Fibroblast of skin of right quadriceps (primary cell): ENCODE results near the gene ZC3H7A.

ENCODE experiments used
- DNase-seq: peaks from one replicate; pipeline ENCODE4 v3.0.0-alpha.2; 2013

The ZC3H7A gene

DNA sequence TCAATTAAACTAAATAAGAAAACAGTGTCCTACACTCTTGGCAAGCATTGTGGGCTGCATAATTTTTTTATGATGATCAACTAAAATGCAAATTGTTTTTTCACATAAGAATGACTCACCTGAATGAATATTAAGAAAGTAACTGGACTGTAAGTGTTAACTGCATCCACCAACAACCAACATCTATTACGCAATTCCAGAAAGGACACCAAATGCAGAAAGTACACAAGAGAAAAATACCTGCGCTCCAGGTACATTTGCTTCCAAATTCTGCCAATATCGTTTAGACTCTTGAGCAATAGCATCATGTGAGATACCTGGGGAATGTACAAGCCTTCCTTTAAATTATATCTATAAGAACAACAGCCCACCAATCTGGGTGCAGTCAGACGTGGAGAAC is 34.6 kb downstream of the ZC3H7A start:
- no peak for DNase-seq

DNA sequence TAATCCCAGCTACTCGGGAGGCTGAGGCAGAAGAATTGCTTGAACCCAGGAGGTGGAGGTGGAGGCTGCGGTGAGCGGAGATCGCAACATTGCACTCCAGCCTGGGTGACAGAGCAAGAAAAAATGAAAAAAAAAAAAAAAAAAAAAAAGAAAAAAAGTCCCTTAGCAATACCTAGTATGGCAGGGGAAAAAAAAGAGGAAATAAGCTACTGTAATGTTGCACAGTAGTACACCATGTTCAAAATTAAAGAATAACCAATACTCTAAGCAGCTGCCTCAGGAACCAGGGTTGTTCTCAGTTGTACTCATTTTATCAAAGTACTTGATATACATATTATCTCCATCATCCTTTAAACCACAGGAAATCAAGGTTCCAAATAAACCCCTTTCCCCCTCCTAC is 37.1 kb downstream of the ZC3H7A start:
- DNase-seq: no peak

DNA sequence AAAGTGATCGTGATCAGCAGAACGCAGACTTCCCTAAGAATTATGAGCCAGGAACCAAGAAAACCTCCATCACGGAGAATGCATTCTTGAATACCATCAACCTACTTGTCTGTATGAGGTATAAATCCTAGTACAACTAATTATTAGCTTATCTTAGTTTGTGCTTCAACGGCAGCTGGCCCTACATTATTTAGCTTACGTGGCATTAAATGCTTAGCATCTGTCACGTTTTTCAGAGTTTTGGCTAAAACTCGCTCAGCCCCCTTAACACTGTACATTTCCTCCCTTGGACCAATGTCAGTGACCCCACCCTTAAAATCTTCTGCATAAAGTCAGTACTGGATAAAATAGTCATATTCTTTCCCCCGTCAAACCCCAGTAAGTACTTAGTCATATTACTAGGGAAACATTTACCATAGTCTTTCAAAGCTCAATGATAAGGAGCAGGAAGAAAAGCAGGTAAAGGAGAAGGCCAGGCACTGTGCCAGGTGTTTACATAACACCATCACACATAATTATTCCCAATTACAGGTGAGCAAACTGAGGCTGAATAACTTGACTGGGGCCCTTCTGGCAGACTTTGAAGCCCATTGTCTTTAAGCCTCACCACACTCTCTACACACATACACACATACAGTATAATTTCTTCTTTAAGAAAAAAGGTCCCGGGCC is 37.8 kb downstream of the ZC3H7A start:
- no peak for DNase-seq

DNA sequence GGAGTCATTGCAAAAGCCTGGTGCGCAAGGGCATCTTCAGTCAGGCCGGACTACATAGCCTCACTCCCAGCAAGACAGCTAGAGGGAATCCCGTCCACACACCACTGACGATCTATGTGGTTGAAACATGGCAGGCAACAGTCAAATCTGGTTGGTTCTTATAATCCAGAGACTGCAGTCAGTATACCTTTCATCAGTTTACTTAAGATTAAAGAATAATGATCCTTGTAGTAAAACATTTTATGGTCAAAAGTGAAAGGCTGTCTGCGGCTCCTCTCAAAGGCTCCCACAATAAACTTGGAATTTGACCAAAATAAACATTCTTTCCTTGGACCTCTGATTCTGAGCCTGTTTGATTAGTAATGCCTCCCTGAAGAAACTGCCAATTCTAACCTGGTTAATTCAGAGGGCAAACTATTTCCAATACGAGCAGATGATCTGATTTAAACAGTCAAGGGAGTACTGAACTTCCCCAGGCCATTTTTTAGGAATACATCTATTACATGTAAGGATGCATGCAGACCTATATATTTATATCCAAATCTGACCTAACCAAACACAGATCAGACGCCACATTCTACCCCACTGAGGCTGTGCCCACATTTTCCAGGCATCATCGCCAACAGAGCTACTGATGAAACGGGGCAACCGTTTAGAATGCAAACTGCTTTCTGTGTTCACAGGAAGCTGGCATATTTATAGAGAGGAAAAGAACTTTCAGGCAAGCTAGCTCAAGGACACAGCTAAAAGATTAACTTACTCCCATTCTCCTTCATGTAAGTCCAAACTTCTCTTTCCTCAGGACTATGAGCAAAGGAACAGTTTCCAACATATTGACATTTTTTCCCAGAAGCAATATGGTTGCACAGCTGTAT is 39.1 kb downstream of the ZC3H7A start:
- peak; percentile 46 for DNase-seq

DNA sequence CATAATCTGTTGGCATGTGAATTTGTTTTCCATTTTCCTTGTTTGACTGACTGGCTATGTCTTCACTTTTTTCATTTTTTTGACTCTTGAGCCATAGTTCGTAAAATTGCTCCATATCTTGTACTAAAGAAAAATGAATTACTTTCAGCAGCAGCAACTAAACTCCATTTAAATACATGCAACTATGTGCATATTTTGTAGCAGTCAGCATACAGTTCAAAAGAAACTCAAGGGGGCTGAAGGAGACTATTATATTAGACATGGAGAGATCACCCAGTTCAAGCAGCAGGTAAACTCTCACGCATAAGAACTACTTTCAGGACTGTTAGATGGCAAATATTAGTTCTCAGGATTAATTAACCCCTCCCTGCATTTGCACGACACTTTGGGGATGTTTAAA is 40.8 kb downstream of the ZC3H7A start:
- DNase-seq: no peak

DNA sequence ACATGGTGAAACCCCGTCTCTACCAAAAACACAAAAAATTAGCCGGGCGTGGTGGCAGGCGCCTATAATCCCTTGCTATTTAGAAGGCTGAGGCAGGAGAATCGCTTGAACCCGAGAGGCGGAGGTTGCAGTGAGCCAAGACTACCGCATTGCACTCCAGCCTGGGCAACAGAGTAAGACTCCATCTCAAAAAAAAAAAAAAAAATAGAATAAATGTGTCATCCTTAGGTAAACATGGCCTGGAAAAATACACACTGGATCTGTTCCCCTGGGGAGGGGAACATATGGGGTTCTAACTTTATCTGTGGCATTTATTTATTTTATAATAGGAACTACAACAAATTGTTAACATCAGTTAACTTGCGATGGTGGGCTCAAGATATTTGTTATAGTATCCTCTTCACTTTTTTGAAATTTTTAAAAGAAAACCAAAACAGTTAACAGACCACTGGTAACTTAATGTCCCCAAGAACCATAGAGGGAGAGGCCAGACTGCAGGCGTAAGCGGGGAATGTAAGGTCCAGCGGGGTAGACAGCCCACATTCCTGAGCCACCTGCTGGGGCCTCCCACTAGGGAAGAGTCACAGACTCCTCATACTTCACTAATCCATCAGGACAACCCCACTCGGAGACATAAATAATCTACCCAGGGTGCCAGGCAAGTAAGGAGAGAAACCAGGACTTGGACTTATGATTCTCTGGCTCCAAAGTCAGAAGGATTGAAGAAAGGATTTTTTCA is 41.9 kb downstream of the ZC3H7A start:
- no peak for DNase-seq

DNA sequence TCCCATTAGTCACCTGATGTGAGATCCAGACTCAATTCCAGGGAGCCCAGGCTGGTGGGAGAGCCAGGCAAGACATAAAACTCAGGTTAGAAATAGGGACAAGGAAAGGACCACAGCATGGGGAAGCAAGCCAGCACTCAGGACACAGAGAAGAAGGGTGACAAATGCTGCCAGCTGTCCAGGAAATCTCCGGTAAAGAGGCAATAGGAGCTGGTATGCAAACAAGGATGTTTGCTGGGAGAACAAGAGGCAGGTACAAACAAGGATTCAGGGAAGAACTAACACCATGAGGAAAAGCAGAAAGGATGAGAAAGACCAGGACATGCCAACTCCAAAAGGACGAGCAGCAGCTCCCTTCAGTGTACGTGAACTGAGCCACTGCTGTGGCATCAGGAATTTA is 44.2 kb downstream of the ZC3H7A start:
- no peak for DNase-seq

DNA sequence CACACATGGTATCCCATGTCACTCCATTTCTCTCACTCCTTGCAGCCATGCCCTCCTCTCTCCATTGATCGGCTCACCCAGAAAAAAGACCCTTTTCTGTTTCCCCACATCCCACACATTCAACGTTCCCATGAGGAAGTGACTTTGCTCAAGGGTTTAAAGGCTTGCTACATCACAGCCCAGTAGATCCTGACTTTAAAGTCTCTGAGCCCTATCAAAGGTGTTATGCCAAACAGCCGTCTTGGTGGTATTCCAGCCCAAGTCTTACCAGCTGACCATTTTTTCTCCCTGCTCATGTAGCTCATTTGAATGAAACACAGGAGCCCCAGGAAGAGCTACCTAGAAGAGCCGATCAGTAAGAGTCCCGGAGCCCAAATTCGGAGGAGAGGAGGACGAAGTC is 47.0 kb downstream of the ZC3H7A start:
- DNase-seq: no peak

DNA sequence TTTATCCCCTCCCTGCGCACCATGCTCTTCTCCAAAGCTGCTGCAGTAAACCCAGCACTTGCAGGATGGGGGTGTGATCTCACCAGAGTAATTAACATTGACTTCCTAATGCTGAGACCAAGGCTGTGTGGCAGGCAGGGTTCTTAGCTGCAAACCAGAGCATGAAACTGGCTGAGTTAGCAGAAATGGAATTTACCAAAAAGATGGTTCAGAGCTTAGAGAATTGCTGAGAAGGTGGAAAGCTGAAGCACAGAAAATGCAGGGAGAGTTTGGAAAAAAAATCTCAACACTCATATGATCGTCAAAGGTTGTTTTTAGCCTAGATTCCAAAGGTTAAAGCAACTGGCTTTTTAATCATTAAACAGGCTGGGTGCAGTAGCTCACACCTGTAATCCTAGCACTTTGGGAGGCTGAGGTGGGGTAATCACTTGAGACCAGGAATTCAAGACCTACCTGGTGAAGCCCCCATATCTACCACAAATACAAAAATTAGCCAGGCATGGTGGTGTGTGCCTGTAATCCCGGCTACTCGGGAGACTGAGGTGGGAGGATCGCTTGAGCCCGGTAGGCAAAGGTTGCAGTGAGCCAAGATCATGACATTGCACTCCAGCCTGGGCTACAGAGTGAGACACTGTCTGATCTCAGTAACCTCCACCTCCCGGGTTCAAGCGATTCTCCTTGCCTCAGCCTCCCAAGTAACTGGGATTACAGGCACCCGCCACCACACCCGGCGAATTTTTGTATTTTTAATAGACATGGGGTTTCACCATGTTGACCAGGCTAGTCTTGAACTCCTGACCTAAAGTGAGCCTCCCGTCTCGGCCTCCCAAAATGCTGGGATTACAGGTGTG is 48.4 kb downstream of the ZC3H7A start:
- no peak for DNase-seq

DNA sequence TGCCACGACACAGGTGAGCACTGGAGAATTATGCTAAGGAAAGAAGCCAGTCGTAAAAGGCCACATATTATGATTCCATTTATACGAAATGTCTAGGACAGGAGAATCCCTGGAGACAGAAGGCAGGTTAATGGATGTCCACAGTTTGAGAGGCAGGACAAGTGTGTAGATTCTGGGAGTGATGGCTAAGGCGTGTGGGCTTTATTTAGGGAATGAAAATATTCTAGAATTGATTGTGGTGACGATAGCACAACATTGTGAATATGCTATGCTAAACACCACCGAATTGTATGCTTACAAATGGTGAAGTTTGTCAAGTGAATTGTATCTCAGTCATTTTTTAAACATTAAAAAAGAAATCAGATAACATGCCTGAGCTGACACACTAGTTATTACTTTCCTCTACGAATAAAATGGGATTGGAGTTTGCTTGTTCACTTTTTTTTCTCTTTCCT is 49.1 kb downstream of the ZC3H7A start:
- no peak for DNase-seq

DNA sequence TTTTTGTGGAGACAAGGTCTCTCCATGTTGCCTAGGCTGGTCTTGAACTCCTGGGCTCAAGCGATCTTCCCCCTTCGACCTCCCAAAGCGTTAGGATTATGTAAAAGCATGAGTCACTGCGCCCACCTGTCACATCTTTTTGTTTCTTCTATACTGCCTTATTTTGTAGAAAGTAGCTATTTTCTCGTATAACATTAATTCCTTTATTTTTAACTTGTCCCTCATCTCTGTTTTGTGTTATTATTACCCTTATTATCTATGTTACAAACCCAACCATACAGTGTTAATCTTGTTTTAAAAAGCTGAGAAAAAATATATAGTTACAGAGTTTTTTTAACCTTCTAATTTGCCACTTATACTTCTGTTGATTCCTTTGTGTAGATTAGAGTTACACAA is 53.0 kb downstream of the ZC3H7A start:
- no peak for DNase-seq

DNA sequence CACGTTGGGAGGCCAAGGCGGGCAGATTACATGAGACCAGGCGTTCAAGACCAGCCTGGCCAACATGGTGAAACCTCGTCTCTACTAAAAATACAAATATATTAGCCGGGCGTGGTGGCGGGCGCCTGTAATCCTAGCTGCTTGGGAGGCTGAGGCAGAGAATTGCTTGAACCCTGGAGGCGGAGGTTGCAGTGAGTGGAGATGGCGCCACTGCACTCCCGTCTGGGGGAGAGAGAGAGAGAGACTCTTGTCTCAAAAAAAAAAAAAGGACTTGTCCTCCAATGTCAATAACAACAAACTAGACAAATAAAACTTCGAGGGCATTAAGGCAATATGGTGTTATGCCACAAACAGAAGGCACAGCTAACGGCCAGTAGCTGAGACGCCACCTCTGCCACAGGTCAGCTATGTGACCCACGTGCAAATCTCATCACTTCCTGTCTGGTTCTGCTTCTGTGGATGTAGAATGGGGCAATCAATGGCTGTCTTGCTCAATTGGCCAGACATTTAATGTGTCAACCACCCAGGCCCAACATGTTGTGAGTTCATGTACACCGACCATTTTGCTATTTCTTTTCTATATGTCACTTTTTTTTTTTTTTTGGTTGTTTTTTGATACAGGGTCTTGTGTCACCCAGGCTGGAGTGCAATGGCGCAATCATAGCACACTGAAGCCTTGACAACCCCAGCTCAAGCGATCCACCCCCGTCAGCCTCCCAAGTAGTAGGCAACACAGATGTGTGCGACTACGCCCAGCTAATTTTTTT is 53.6 kb downstream of the ZC3H7A start:
- DNase-seq: peak; percentile 29

DNA sequence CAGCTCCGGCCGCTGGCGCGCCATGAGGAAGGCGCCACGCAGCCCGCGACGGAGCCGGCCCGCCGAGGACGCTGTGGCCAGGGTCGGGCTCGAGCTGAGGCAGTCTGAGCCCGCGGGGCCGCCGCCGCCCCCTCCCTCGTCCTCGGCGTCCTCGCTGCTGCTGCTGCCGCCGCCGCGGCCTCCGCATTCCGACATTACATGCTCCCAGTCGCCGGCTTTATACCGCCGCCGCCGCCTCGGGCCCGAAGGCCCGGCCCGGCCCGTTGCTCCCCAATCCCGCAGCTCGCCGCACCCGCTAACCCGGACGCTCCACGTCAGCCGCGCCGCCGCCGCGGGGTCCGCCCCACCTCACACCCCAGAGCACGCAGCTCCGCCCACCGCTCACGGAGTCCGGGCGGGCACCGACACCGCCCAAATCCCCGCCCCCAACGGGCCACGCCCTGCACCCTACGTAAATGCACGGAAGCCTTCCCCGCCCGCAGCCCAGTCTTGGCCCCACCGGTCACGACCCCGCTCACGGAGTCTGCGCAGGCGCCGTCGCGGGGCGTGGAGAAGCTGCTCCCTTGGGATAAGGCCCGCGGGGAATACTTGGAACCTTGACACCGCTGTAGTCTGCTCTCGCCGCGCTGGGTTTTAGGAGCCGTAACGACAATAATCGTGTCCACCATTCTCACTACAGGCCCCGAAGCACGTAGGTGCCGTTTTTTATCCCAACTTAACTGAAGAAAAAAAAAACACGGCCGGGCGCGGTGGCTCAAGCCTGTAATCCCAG is 54.3 kb downstream of the ZC3H7A start, which contains the start of gene TXNDC11:
TXNDC11 (minus strand) TSS at position 322 of the 772 bp plus-strand sequence; CDS start at position 195, 127 bp downstream.
- DNase-seq: peak; percentile 97

DNA sequence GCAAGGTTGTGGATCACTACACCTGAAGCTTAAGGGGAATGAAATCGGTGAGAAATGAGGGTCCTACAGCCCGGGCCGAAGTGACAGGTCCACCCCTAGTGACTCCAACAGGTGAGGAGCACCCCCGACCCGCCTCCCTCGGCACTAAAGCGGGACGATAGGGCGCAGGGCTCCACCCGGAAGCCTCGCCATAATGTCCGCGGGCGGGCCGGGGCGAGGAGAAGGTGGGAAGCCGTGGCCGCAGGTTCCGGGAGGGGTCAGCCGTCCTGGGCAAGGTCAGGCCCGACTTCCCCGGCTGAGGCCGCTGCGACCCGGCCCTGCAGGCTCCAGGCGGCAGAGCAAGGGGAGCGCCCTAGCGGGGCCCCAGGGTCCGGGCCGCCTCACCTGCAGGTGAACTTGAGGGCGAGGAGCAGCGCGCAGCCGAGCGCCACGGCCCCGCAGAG is 54.9 kb downstream of the ZC3H7A start:
- DNase-seq: no peak

DNA sequence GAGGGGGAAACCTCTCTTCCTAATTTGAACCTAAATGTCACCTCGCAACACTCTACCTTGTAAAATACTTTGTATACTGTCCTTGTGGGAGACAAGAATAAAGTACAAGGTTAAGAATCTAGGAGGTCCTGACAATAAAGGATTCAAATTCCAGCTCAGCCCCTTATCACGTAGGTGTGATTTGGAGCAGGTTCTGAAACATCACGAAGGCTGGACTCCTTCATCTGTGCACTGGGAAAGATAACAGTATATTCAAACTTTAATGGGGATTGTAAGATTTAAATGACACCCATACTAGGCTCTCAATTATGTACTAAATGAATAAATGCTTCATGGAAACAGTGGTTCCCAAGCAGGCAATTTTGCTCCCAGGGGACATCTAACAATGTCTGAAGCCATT is 56.5 kb downstream of the ZC3H7A start:
- no peak for DNase-seq

DNA sequence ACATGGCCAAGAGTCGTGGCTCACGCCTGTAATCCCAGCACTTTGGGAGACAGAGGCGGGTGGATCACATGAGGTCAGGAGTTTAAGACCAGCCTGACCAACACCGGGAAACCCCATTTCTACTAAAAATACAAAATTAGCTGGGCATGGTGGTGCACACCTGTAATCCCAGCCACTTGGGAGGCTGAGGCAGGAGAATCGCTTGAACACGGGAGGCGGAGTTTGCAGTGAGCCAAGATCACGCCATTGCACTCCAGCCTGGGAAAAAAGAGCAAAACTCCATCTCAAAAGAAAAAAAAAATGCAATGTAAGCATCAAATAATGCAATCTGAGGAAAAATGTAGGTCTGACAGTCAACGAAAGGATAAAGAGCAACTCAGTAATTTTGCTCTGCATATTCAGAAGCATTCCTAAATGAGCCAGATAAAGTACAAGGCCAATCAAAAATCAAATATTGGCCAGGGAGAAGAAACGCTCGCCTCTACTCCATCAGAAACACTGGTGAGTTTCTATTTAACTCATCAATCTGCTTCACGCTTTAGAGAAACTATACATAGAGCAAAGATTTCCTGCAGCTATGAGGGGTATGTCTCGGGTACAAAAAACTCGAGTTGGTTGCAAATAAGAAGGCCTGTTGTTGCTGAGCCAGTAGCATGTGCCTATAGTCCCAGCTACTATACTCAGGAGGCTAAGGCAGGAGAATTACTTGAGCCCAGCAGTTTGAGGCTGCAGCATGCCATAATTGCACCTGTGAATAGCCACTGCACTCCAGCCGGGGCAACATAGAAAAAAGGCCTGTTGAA is 58.1 kb downstream of the ZC3H7A start:
- no peak for DNase-seq

DNA sequence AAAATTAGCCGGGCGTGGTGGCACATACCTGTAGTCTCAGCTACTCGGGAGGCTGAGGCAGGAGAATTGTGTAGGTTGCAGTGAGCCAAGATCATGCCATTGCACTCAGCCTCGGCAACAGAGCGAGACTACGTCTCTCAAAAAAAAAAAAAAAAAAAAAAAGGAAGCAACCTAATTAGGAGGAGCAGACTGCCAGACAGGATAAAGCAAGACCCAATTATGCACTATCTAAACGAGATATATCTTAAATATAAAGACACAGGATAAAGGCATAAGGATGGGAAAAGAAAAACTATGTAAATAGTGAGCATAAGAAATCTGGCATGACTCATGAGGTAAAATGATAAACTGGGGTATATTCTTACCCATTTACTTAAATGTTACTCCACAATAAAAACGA is 59.3 kb downstream of the ZC3H7A start:
- DNase-seq: no peak

DNA sequence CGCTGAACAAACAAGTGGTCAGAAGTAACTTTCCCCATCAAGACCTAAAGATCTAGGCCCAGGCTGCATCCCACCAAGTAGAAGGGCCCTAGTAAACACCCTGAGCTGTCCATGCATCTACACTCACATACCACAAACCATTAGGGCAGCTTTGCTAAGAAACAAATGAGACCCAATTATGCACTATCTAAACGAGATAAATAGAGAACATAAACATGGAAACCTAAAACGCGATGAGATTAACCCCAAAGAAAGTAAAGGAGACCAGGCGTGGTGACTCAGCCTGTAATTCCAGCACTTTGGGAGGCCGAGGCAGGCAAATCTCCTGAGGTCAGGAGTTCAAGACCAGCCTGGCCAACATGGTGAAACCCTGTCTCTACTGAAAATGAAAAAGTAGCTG is 60.2 kb downstream of the ZC3H7A start:
- DNase-seq: no peak

DNA sequence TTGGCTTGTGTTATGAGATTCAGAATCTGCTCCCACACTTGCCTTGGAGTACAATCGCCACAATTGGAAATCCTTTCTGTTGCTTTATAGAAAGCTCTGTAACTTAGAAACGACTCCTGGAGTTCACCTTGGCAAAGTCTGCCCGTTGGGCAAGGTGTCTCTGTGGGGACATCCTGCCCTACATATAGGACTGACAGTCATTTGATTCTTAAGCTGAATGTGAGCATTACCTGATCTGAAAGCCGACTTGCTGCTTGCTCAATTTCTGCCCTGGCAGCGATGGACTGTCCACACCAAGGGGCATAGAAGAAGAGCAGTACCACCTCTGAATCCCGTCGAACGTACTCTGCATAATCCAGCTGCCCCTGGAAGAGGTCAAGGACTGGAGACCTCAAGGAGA is 61.3 kb downstream of the ZC3H7A start:
- DNase-seq: no peak

DNA sequence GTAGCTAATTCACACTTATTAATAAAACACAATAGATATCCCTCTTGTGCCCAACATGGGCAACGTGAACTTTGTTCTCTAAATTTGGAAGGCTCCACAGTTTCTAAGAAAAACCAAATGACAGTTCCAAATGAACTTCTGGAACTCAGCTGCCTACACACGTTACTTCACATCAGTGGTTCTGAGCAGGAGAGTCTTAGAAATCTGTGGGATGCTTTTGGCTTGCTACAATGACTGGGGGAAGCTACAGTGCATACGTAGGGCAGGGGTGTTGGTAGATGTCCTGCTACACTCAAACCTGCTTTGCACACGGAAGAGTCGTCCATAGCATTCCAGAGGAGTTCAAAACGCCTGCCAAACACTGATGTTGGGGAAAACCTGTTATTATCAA is 62.4 kb downstream of the ZC3H7A start:
- DNase-seq: no peak
